ENCODE results near the gene TDRD12.
"Not testable (repeated sequence)": the region's sequence is repeated elsewhere in the genome, so short reads cannot be mapped to it uniquely, and the experiment has no call there.

The TDRD12 gene

GRCh38 chr19:32719611-32720059 is at the start of gene TDRD12:
Gene TDRD12, plus strand, starts transcription at chr19:32719767. Its CDS starts 306 bp downstream, at chr19:32720073.
- DNase-seq = no peak

- DNase-seq = no peak
These were observed 47.5 kb upstream of the TDRD12 start for GRCh38 chr19:32671883-32672593.

- DNase-seq = no peak
These were observed 46.7 kb upstream of the TDRD12 start for GRCh38 chr19:32672841-32673240.

GRCh38 chr19:32673573-32673972 is 46.0 kb upstream of the TDRD12 start:
- DNase-seq = no peak

- no peak for DNase-seq
These were observed 45.2 kb upstream of the TDRD12 start for GRCh38 chr19:32674153-32674930.

GRCh38 chr19:32674931-32675719 is 44.4 kb upstream of the TDRD12 start, which contains the start of gene ANKRD27:
Gene ANKRD27, minus strand, starts transcription at chr19:32675180. Its CDS starts 16,165 bp downstream, at chr19:32659015.
- DNase-seq = peak; percentile 91 to 97

GRCh38 chr19:32675720-32676185 is 43.8 kb upstream of the TDRD12 start, which contains the start of gene RGS9BP:
Gene RGS9BP, plus strand, starts transcription at chr19:32675848. Its CDS starts 416 bp downstream, at chr19:32676264.
- DNase-seq = peak; percentile 44 to 63

GRCh38 chr19:32676186-32676894 is 43.2 kb upstream of the TDRD12 start:
- no peak for DNase-seq

GRCh38 chr19:32676895-32677359 is 42.6 kb upstream of the TDRD12 start:
- DNase-seq = no peak

GRCh38 chr19:32677657-32678056 is 41.9 kb upstream of the TDRD12 start:
- DNase-seq = no peak

GRCh38 chr19:32680986-32681385 is 38.6 kb upstream of the TDRD12 start:
- no peak for DNase-seq

- no peak for DNase-seq
These were observed 37.2 kb upstream of the TDRD12 start for GRCh38 chr19:32682317-32682716.

GRCh38 chr19:32686847-32687475 is 32.6 kb upstream of the TDRD12 start:
- no peak for DNase-seq

- no peak for DNase-seq
These were observed 31.9 kb upstream of the TDRD12 start for GRCh38 chr19:32687681-32688080.

- DNase-seq = no peak
These were observed 31.3 kb upstream of the TDRD12 start for GRCh38 chr19:32688311-32688710.

GRCh38 chr19:32691291-32691951 is 28.1 kb upstream of the TDRD12 start, which contains the start of gene NUDT19:
Gene NUDT19, plus strand, starts transcription at chr19:32691821. Its CDS starts 140 bp downstream, at chr19:32691961.
- peak; percentile 33 to 51 for DNase-seq

GRCh38 chr19:32691952-32692726 is 27.4 kb upstream of the TDRD12 start:
- DNase-seq = peak; percentile 43 to 51

- no peak for DNase-seq
These were observed 26.9 kb upstream of the TDRD12 start for GRCh38 chr19:32692727-32693061.

GRCh38 chr19:32693151-32694108 is 26.1 kb upstream of the TDRD12 start:
- DNase-seq = not testable (repeated sequence)
